Endothelial cell of umbilical vein (primary cell): ENCODE measurements around the gene RABGGTA. TPM values are rescaled to one million over a fixed set of nuclear protein-coding genes. Genes with fewer than 3 reads are reported as not detected.
"Not testable (repeated sequence)": the region's sequence is repeated elsewhere in the genome, so short reads cannot be mapped to it uniquely, and the experiment has no call there.

Source experiments
- BruUV-seq: library from RNA; stranded (reverse); fragments of 400-500 nt; replicated peaks from 2 replicates; lab custom pipeline; 2021; lab: Mats Ljungman, UMichigan
- CTCF ChIA-PET: fragments of 300-600, 350-600 bp; sonication (Branson Sonifier 250); formaldehyde crosslinking; loops from one replicate; lab custom pipeline; 2021; ENCODE audit warnings: antibody characterized with exemption, inconsistent platforms; lab: Charles Lee
- POLR2A ChIA-PET: fragments of 300-600, 350-600 bp; sonication (Branson Sonifier 250); formaldehyde crosslinking; loops from one replicate; lab custom pipeline; 2021; ENCODE audit warnings: antibody characterized with exemption, inconsistent platforms; lab: Charles Lee
- DNase-seq: peaks from one replicate; pipeline ENCODE4 v3.0.0-alpha.2; 2011; ENCODE audit warnings: low read depth, low spot score
- FAIRE-seq: peaks from 2 replicates; lab custom pipeline; 2011; peaks lifted over from hg19 to GRCh38; lab: Jason Lieb, UNC
- H2AFZ ChIP-seq: 2 replicates; pipeline ENCODE4 v1.6.0; 2012; ENCODE audit warnings: low read depth, low read length, control low read depth, inconsistent platforms
- H3K27ac ChIP-seq: 2 replicates; pipeline ENCODE4 v1.5.1; 2011; ENCODE audit warnings: low read depth, mild to moderate bottlenecking, control low read depth, low read length, moderate library complexity; ENCODE audit not compliant: insufficient read depth
- H3K27me3 ChIP-seq, 2 experiments: 2 replicates each; pipeline versions ENCODE4 v1.6.0 to v1.6.1; 2011; ENCODE audit warnings: low read length in 2 of 2, mixed read lengths in 1 of 2; ENCODE audit not compliant: control insufficient read depth in 2 of 2, insufficient read depth in 2 of 2
- H3K36me3 ChIP-seq, 2 experiments: 2 replicates in 1 of 2; 3 replicates in 1 of 2; pipeline ENCODE4 v1.5.1; 2011; ENCODE audit warnings: low read length in 2 of 2, mild to moderate bottlenecking in 1 of 2, moderate library complexity in 1 of 2; ENCODE audit not compliant: control insufficient read depth in 2 of 2, insufficient read depth in 2 of 2; ENCODE audit errors: extremely low read depth in 1 of 2
- H3K4me1 ChIP-seq: 3 replicates; pipeline ENCODE4 v1.5.1; 2011; ENCODE audit warnings: mild to moderate bottlenecking, low read length; ENCODE audit not compliant: control insufficient read depth, insufficient read depth; ENCODE audit errors: extremely low read depth
- H3K4me2 ChIP-seq: 2 replicates; pipeline ENCODE4 v1.6.1; 2011; ENCODE audit warnings: low read length, control low read depth, mixed read lengths; ENCODE audit not compliant: insufficient read depth
- H3K4me3 ChIP-seq, 3 experiments: fragments of 200-600 bp in 1 of 3; sonication (generic), shearing (Covaris generic) in 1 of 3; replicated peaks in 1 of 3; 2 replicates each; pipeline ENCODE4 v1.5.1; 2011 to 2016; ENCODE audit warnings: control low read depth in 3 of 3, low read length in 3 of 3, mild to moderate bottlenecking in 2 of 3, inconsistent platforms in 1 of 3, low read depth in 1 of 3, moderate library complexity in 1 of 3; ENCODE audit not compliant: insufficient read depth in 1 of 3
- H3K79me2 ChIP-seq: 2 replicates; pipeline ENCODE4 v1.6.0; 2012; ENCODE audit warnings: low read length, inconsistent platforms; ENCODE audit not compliant: control insufficient read depth, insufficient read depth
- H3K9ac ChIP-seq: replicated peaks from 2 replicates; pipeline ENCODE3; 2011; ENCODE audit warnings: low read length, control low read depth; ENCODE audit not compliant: insufficient read depth; ENCODE audit errors: extremely low read depth
- H3K9me1 ChIP-seq: replicated peaks from 3 replicates; pipeline ENCODE4 v1.6.0; 2011; ENCODE audit warnings: mild to moderate bottlenecking, low read length; ENCODE audit not compliant: control insufficient read depth, insufficient read depth; ENCODE audit errors: extremely low read depth
- H3K9me3 ChIP-seq: replicated peaks from 2 replicates; pipeline ENCODE4 v1.5.1; 2012; ENCODE audit warnings: low read length, inconsistent platforms; ENCODE audit not compliant: control insufficient read depth, insufficient read depth
- H4K20me1 ChIP-seq: replicated peaks from 2 replicates; pipeline ENCODE3; 2011; ENCODE audit warnings: mild to moderate bottlenecking, low read length; ENCODE audit not compliant: control insufficient read depth, insufficient read depth; ENCODE audit errors: extremely low read depth
- EZH2 ChIP-seq: IDR thresholded peaks from 2 replicates; pipeline ENCODE4 v1.6.1; 2012; ENCODE audit warnings: borderline replicate concordance, low read depth, mild to moderate bottlenecking, moderate library complexity, low read length, inconsistent platforms; ENCODE audit not compliant: severe bottlenecking
- FOS ChIP-seq: IDR thresholded peaks from 2 replicates; pipeline ENCODE4 v1.6.1; 2011; ENCODE audit warnings: mild to moderate bottlenecking, low read length, moderate library complexity, borderline replicate concordance; ENCODE audit not compliant: insufficient read depth
- GATA2 ChIP-seq: IDR thresholded peaks from 2 replicates; pipeline ENCODE4 v1.7.0; 2011; ENCODE audit warnings: low read depth, mild to moderate bottlenecking, moderate library complexity, mixed read lengths, low read length; ENCODE audit not compliant: insufficient read length, insufficient read depth
- JUN ChIP-seq: IDR thresholded peaks from 2 replicates; pipeline ENCODE4 v1.6.1; 2011; ENCODE audit warnings: borderline replicate concordance, low read depth; ENCODE audit not compliant: insufficient read length, insufficient read depth
- MYC ChIP-seq: IDR thresholded peaks from one replicate; pipeline ENCODE4 v1.6.1; 2011; ENCODE audit warnings: mild to moderate bottlenecking, low read depth, low read length
- POLR2A ChIP-seq: IDR thresholded peaks from 2 replicates; pipeline ENCODE4 v1.6.1; 2012; ENCODE audit warnings: low read depth, mild to moderate bottlenecking, control low read depth, low read length
- POLR2AphosphoS5 ChIP-seq: IDR thresholded peaks from 2 replicates; pipeline ENCODE4 v1.6.1; 2012; ENCODE audit warnings: low read depth, mild to moderate bottlenecking, control low read depth, low read length, moderate library complexity; ENCODE audit not compliant: insufficient read depth
- dilution Hi-C: fragments of 300-500 bp; cut with MboI; formaldehyde crosslinking; loops from one replicate; pipeline ENCODE4 v1.15.0; 2019; ENCODE audit warnings: low sequenced_read_pairs; ENCODE audit not compliant: extremely low pct_ligation_motif_present
- intact Hi-C: fragments of 100-400 bp; cut with micrococcal nuclease; formaldehyde crosslinking; loops from one replicate; pipeline ENCODE4 v1.10.0; 2022
- polyA plus RNA-seq, 4 experiments: library from polyadenylated mRNA; depleted of rRNA in 3 of 4; stranded (reverse) in 3 of 4; unstranded in 1 of 4; fragments of >200 nt; gene quantifications; 2 replicates each; pipeline versions ENCODE4 v1.2.1 to v1.2.3, GENCODE V29; 2011 to 2012; ENCODE audit warnings: missing spikeins in 1 of 4
- total RNA-seq: library from RNA; stranded (reverse); gene quantifications from 2 replicates; pipeline ENCODE4 v1.2.3, GENCODE V29; 2021
- TF ChIP-seq, protein P1 (sequence below): IDR thresholded peaks from 2 replicates; pipeline ENCODE4 v1.6.1; 2011; ENCODE audit not compliant: insufficient read depth, insufficient read length
- TF ChIP-seq, protein P2 (sequence below), 2 donors: IDR thresholded peaks; 1 replicate in 1 of 2; 2 replicates in 1 of 2; pipeline ENCODE4 v1.5.1; 2011; ENCODE audit warnings: low read length in 2 of 2, mild to moderate bottlenecking in 2 of 2, moderate library complexity in 2 of 2, control low read depth in 1 of 2, inconsistent platforms in 1 of 2, low read depth in 1 of 2; ENCODE audit not compliant: insufficient read depth in 1 of 2; ENCODE audit errors: extremely low read depth in 1 of 2

RABGGTA gene
- total and polyA plus RNA-seq, 2 donors (not counting 3 experiments of a cell fraction or from before 2014, with no cell fraction given): 29.3 to 80.1 TPM

DNA sequence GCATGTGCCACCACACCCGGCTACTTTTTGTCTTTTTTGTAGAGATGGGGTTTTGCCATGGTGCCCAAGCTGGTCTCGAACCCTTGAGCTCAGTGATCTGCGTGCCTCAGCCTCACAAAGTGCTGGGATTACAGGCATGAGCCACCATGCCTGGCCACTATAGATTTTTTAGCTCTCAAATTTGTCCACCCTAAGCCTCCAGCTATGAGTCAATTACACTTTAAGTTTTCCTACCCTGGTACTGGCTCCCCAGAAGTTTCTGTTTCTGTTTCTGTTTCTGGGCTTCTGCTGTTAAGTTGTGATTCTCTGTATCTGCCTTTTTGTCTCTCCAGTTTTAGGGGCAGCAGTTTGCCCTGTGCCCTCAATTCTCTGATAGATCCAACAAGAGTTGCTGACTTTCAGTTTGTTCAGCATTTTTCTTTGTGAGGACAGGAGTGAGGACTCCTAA lies 24.6 kb downstream of the RABGGTA start:
- Histone ChIP-seq H3K27me3 (no peaks in the 10 kb centered on the region), H3K9ac (no peak overlapping the region), H3K4me1 (peaks cover 11% of the 10 kb centered on the region), H3K27ac (no peak overlapping the region), H3K4me3 (no peak overlapping the region), H3K79me2 (peaks cover 1% of the 10 kb centered on the region), H3K4me2 (no peak overlapping the region), H2AFZ (no peak overlapping the region), H3K36me3 (no peaks in the 10 kb centered on the region), H4K20me1 (no peaks in the 10 kb centered on the region), H3K9me3 (no peaks in the 10 kb centered on the region), H3K9me1 (no peaks in the 10 kb centered on the region)
- ChIA-PET CTCF (interaction anchor here (1.3 to 13.0 kb wide), 4 partner anchors 24 to 61 kb away, joined by 5 to 199 read pairs (median 9); partner anchors contain the start of genes CIDEB, DHRS1, MDP1 and NOP9), POLR2A (interaction anchor here (0.7 kb wide), 1 partner anchor 22 kb away, joined by 4 read pairs; no protein-coding TSS in a partner anchor)
- TF ChIP-seq POLR2AphosphoS5 (no peak), MYC (no peak), POLR2A (no peak), GATA2 (no peak), EZH2 (no peak), FOS (no peak), JUN (no peak)
- TF ChIP-seq, protein P1, sequence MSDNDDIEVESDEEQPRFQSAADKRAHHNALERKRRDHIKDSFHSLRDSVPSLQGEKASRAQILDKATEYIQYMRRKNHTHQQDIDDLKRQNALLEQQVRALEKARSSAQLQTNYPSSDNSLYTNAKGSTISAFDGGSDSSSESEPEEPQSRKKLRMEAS: no peak
- TF ChIP-seq, protein P2, sequence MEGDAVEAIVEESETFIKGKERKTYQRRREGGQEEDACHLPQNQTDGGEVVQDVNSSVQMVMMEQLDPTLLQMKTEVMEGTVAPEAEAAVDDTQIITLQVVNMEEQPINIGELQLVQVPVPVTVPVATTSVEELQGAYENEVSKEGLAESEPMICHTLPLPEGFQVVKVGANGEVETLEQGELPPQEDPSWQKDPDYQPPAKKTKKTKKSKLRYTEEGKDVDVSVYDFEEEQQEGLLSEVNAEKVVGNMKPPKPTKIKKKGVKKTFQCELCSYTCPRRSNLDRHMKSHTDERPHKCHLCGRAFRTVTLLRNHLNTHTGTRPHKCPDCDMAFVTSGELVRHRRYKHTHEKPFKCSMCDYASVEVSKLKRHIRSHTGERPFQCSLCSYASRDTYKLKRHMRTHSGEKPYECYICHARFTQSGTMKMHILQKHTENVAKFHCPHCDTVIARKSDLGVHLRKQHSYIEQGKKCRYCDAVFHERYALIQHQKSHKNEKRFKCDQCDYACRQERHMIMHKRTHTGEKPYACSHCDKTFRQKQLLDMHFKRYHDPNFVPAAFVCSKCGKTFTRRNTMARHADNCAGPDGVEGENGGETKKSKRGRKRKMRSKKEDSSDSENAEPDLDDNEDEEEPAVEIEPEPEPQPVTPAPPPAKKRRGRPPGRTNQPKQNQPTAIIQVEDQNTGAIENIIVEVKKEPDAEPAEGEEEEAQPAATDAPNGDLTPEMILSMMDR (IDR thresholded peaks at IDR 0.05; ENCODE audit: extremely low read depth in 1 of 2, insufficient read depth in 1 of 2, low read depth in 1 of 2, low read length in 2 of 2): no peak
- BruUV-seq: no TSS peak
- FAIRE-seq: no peak
- intact Hi-C loops: no loop called here
- no peak for DNase-seq
- dilution Hi-C loops: no loop called here

DNA sequence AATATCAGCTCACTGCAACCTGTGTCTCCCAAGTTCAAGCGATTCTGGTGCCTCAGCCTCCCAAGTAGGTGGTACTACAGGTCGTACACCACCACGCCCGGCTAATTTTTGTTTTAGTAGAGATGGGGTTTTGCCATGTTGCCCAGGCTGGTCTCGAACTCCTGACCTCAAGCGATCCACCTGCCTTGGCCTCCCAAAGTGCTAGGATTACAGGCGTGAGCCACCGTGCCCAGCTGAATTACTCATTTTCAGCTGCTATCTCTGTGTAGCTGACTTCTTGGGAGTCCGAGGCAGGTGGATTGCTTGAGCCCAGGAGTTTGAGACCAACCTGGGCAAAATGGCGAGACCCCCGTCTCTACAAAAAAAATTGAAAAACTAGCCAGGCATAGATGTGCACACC lies 26.0 kb downstream of the RABGGTA start:
- POLR2A ChIA-PET: not testable (repeated sequence)

More for the DNA sequence above, 26.0 kb downstream of the RABGGTA start:
- H3K4me2 ChIP-seq, H3K4me3 ChIP-seq, BruUV-seq, dilution Hi-C loops, H3K9me3 ChIP-seq, H3K9me1 ChIP-seq, H3K36me3 ChIP-seq, H3K27me3 ChIP-seq, H2AFZ ChIP-seq, intact Hi-C loops, H4K20me1 ChIP-seq, H3K9ac ChIP-seq, DNase-seq, H3K27ac ChIP-seq, FAIRE-seq: not testable (repeated sequence)
- CTCF ChIA-PET: interaction anchor here (0.9 to 13.0 kb wide), 5 partner anchors 11 to 84 kb away, joined by 3 to 199 read pairs (median 5); partner anchors contain the start of genes CIDEB, DHRS1, IRF9 and LTB4R
- peaks cover 23% of the 10 kb centered on the region for H3K4me1 ChIP-seq
- H3K79me2 ChIP-seq: peaks cover 14% of the 10 kb centered on the region
